ENCODE results near the gene UBE2F.
"Not testable (repeated sequence)": the region's sequence is repeated elsewhere in the genome, so short reads cannot be mapped to it uniquely, and the experiment has no call there.

UBE2F gene

GRCh38 chr2:238053191-238053776 is 86.5 kb downstream of the UBE2F start:
- no peak for DNase-seq (ENCODE audit: low spot score)

DNA sequence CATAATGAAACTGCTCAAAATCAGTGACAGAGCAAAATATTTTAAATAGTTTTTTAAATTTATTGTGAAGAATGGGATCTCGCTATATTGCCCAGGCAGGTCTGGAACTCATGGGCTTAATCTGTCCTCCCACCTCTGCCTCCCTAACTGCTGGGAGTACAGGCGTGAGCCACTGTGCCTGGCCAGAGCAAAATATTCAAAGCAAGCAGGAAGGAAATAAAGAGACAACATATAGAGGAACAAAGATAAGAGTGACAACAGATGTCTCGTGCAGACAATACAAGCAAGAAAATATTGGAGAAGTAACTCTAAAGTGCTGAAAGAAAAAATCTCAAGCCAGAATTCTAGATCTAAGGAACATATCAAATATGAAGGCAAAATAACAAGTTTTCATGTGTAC is 89.0 kb downstream of the UBE2F start:
- DNase-seq (ENCODE audit: low spot score), result no peak

GRCh38 chr2:238057696-238058575 is 91.1 kb downstream of the UBE2F start:
- not testable (repeated sequence) for DNase-seq (ENCODE audit: low spot score)

- no peak for DNase-seq (ENCODE audit: low spot score)
Measured at GRCh38 chr2:238059505-238059904, 92.7 kb downstream of the UBE2F start.

GRCh38 chr2:238060096-238060541 is 93.3 kb downstream of the UBE2F start:
- no peak for DNase-seq (ENCODE audit: low spot score)

- peak; percentile 99 for DNase-seq (ENCODE audit: low spot score)
Measured at GRCh38 chr2:238060542-238061314, 93.9 kb downstream of the UBE2F start, which contains the start of gene SCLY. TSS of gene SCLY (plus strand) at chr2:238061001. CDS start at chr2:238061055, 54 bp downstream.

DNA sequence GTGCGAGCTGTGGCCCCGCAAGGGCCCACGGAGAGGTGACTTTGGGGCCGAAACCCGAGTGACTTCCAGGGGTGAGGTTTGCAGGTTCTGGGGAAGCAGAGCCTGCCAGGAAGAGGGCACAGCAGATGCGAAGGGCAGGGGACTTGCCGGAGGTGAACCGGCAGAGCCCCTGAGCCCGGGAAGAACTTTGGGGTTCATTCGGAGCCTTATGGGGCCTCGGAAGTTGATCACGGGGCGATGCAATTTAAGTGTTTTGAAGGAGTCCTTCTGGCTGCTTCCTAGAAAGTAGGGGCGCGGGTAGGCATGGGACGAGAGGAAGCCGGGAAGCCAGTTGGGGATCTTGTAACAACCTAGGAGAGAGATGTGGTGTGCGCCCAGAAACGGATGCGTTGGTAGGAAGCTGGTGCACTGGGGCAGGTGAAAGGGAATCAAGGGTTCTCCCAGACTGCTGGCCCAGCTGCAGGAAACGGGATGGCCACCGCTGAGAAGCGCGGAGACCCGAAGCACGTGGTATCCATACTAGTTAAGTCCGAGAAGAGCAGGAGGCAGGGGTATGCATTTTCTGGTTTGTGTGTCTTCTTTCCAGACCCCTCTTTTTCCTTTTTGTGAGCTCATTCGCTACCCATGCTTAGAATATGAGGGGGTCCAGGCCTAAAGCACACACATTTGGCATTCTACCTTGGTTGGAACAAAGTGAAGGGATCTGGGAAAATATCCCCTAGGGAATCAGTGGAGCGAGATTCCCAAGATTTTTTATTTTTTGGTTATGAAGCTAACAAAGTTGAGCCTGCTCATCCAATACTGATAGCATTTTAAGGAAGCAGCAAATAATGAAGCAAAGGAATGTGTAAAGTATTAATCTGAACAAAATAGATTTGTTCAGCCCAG is 94.7 kb downstream of the UBE2F start:
- peak; percentile 67 for DNase-seq (ENCODE audit: low spot score)

DNA sequence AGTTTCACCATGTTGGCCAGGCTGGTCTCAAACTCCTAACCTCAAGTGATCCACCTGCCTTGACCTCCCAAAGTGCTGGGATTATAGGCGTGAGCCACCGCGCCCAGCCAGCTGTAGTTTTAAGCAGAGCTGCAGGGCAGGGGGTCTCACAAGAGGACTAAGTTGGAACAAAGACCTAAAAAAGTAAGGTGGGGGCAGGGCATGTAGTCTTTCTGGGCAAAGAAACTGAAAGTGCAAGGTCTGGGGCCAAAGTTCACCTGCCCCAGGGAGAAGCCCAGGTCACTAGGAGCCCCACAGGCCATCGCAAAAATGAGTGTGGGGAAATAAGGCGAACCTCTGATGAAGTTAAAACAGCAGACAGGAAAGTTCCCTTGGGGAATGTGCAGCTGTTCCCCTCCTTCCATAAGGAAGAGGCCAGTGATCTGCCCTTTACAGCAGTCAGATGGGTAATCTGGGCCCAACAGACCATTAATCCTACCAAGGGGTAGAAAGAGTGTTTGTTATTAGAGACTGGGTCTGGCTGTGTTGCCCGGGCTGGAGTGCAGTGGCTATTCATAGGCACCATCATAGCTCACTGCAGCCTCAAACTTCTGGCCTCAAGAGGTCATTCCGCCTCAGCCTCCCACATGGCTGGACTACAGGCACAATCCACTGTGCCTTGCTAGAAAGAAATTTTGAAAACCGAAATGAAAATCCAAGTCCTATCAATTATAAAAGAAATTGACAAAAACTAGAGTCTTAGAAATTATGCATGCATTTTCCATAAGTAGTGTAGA is 96.8 kb downstream of the UBE2F start:
- DNase-seq (ENCODE audit: low spot score), result no peak

DNA sequence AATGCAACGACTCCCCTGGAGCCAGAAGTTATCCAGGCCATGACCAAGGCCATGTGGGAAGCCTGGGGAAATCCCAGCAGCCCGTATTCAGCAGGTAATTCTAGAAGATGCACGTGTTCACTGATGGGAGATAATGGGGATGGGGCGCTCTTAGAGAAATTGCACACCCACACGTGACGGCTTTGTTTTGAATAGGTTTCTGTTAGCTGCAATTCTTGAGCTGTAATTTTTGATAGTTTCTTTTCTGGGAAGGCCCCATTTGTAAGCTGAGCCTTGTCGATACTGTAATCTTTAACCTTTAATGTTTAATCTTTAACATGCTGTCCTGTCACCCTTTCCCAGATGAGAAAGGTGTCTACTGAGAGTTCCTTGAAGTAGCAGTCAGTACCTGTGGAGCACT is 97.6 kb downstream of the UBE2F start:
- DNase-seq (ENCODE audit: low spot score), result no peak

- no peak for DNase-seq (ENCODE audit: low spot score)
Measured at GRCh38 chr2:238065071-238065846, 98.4 kb downstream of the UBE2F start.

GRCh38 chr2:238066218-238066617 is 99.4 kb downstream of the UBE2F start:
- DNase-seq (ENCODE audit: low spot score), result no peak

- not testable (repeated sequence) for DNase-seq (ENCODE audit: low spot score)
Measured at GRCh38 chr2:238066718-238067117, 99.9 kb downstream of the UBE2F start.

DNA sequence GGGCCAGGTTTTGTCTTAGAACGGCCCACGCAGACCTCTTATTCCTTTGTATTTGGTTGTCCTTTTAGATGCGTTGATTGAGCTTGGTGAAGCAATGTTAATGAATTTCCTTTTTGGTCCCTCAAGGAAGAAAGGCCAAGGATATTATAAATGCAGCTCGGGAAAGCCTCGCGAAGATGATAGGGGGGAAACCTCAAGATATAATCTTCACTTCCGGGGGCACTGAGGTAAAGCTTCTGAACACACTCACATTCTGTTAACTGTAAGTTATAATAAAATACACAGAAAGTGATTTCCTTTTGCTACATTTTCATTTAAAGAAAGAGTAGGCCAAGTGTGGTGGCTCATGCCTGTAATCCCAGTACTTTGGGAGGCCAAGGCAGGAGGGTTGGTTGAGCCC is 101.1 kb downstream of the UBE2F start:
- no peak for DNase-seq (ENCODE audit: low spot score)

DNA sequence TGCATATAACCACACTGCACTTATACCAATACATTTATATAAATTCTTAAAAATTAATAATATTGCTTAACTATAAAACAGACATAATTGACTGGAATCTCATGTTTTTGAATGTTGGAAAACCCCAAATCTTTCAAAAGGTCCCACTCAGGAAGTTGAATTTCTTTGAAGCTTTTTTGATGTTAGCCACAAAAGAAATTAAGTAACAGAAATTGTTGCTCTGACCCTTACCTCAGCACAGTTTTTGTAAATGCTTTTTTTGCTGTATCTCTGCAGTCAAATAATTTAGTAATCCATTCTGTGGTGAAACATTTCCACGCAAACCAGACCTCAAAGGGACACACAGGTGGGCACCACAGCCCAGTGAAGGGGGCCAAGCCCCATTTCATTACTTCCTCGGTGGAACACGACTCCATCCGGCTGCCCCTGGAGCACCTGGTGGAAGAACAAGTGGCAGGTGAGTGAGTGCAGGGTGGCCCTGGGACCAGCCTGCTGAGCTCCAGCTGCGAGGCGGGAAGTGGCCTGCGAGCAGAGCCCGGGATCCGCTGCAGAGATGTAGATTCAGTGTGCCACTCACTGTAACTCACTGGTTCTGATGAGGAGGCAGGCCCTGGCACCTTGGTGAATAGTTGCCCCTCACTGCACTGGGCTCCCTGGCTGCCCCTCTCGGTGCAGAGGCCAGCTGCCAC is 102.4 kb downstream of the UBE2F start:
- DNase-seq (ENCODE audit: low spot score), result no peak

DNA sequence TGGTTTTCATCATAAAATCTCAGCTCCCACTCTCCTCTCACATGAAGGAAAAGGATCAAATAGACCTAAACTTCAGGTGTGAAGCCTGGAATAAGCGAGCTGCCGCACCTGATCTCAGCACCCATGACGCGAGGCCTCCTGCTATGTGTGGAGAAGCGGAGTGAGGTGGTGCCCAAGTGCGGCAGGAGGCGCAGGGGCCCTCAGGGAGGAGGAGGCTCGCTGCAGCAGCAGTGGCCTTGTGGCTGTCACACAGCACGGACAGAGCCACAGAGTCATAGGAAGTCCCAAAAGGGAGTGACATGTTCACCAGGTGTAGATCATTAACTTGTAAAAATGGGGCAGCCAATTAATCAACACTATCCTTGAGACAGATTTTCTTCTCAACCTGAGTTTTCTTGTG is 103.1 kb downstream of the UBE2F start:
- no peak for DNase-seq (ENCODE audit: low spot score)

DNA sequence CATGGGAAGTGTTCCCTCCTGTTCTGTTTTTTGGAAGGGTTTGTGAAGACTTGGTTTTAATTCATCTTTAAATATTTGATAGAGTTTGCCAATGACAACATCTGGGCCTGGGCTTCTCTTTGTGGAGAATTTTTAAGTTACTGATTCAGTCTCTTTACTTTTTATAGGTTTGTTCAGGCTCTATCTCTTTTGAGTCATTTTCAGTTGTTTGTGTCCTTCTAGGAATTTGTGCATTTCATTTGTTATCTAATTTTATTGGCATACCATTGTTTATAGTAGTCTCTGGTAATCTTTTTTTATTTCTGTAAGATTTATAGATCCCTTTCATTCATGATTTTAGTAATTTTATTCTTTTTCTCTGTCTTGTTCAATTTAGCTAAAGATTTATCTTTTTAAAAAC is 108.6 kb downstream of the UBE2F start:
- DNase-seq (ENCODE audit: low spot score), result no peak

GRCh38 chr2:238077292-238077691 is 110.5 kb downstream of the UBE2F start:
- no peak for DNase-seq (ENCODE audit: low spot score)

GRCh38 chr2:238079874-238080327 is 113.1 kb downstream of the UBE2F start:
- no peak for DNase-seq (ENCODE audit: low spot score)

GRCh38 chr2:238080518-238080917 is 113.7 kb downstream of the UBE2F start:
- no peak for DNase-seq (ENCODE audit: low spot score)
